Neural cell (in vitro differentiated cells): ENCODE results near the gene ZFP36.
"Not testable (repeated sequence)": the region's sequence is repeated elsewhere in the genome, so short reads cannot be mapped to it uniquely, and the experiment has no call there.

Experiments used
- EP300 ChIP-seq: fragments of 450-650 bp; conservative IDR thresholded peaks from 2 replicates; pipeline ENCODE4 v1.6.1; 2014; ENCODE audit warnings: antibody characterized with exemption, mild to moderate bottlenecking, moderate library complexity; ENCODE audit not compliant: poor library complexity, severe bottlenecking
- EZH2 ChIP-seq: fragments of 200-600, 300-800 bp; shearing (Covaris generic), sonication (generic); IDR thresholded peaks from 2 replicates; pipeline ENCODE4 v1.6.1; 2014; ENCODE audit warnings: antibody characterized with exemption, low read length, borderline replicate concordance, mild to moderate bottlenecking; ENCODE audit not compliant: insufficient read depth, poor library complexity, severe bottlenecking
- MXI1 ChIP-seq: fragments of 450-650 bp; conservative IDR thresholded peaks from 2 replicates; pipeline ENCODE4 v1.6.1; 2014; ENCODE audit warnings: antibody characterized with exemption, mild to moderate bottlenecking; ENCODE audit not compliant: poor library complexity, severe bottlenecking
- POLR2AphosphoS5 ChIP-seq: IDR thresholded peaks from 2 replicates; pipeline ENCODE4 v1.6.1; 2012
- RAD21 ChIP-seq: fragments of 450-650 bp; conservative IDR thresholded peaks from 2 replicates; pipeline ENCODE4 v1.6.1; 2014; ENCODE audit warnings: antibody characterized with exemption, mild to moderate bottlenecking, moderate library complexity
- SMC3 ChIP-seq: fragments of 450-650 bp; conservative IDR thresholded peaks from 2 replicates; pipeline ENCODE4 v1.6.1; 2014; ENCODE audit warnings: antibody characterized with exemption, mild to moderate bottlenecking, moderate library complexity; ENCODE audit not compliant: poor library complexity
- TAF1 ChIP-seq: IDR thresholded peaks from 2 replicates; pipeline ENCODE4 v1.6.1; 2012; ENCODE audit warnings: low read depth
- TF ChIP-seq, protein P1 (sequence below): fragments of 450-650 bp; IDR thresholded peaks from 2 replicates; pipeline ENCODE4 v1.5.1; 2014; ENCODE audit warnings: antibody characterized with exemption, mild to moderate bottlenecking, moderate library complexity; ENCODE audit not compliant: poor library complexity, severe bottlenecking
- TF ChIP-seq, protein P2 (sequence below): IDR thresholded peaks from 2 replicates; pipeline ENCODE4 v1.6.1; 2012; ENCODE audit warnings: borderline replicate concordance

GRCh38 chr19:39451257-39451656, 44.6 kb downstream of the ZFP36 start:
- TF ChIP-seq, protein P1, sequence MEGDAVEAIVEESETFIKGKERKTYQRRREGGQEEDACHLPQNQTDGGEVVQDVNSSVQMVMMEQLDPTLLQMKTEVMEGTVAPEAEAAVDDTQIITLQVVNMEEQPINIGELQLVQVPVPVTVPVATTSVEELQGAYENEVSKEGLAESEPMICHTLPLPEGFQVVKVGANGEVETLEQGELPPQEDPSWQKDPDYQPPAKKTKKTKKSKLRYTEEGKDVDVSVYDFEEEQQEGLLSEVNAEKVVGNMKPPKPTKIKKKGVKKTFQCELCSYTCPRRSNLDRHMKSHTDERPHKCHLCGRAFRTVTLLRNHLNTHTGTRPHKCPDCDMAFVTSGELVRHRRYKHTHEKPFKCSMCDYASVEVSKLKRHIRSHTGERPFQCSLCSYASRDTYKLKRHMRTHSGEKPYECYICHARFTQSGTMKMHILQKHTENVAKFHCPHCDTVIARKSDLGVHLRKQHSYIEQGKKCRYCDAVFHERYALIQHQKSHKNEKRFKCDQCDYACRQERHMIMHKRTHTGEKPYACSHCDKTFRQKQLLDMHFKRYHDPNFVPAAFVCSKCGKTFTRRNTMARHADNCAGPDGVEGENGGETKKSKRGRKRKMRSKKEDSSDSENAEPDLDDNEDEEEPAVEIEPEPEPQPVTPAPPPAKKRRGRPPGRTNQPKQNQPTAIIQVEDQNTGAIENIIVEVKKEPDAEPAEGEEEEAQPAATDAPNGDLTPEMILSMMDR = not testable (repeated sequence)
- not testable (repeated sequence) for TF ChIP-seq SMC3, EZH2, RAD21, POLR2AphosphoS5, TAF1, EP300, MXI1
- TF ChIP-seq, protein P2, sequence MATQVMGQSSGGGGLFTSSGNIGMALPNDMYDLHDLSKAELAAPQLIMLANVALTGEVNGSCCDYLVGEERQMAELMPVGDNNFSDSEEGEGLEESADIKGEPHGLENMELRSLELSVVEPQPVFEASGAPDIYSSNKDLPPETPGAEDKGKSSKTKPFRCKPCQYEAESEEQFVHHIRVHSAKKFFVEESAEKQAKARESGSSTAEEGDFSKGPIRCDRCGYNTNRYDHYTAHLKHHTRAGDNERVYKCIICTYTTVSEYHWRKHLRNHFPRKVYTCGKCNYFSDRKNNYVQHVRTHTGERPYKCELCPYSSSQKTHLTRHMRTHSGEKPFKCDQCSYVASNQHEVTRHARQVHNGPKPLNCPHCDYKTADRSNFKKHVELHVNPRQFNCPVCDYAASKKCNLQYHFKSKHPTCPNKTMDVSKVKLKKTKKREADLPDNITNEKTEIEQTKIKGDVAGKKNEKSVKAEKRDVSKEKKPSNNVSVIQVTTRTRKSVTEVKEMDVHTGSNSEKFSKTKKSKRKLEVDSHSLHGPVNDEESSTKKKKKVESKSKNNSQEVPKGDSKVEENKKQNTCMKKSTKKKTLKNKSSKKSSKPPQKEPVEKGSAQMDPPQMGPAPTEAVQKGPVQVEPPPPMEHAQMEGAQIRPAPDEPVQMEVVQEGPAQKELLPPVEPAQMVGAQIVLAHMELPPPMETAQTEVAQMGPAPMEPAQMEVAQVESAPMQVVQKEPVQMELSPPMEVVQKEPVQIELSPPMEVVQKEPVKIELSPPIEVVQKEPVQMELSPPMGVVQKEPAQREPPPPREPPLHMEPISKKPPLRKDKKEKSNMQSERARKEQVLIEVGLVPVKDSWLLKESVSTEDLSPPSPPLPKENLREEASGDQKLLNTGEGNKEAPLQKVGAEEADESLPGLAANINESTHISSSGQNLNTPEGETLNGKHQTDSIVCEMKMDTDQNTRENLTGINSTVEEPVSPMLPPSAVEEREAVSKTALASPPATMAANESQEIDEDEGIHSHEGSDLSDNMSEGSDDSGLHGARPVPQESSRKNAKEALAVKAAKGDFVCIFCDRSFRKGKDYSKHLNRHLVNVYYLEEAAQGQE = not testable (repeated sequence)
